Osteocyte (in vitro differentiated cells): ENCODE measurements around the gene PNLIP. TPM values are rescaled to one million over a fixed set of nuclear protein-coding genes. Genes with fewer than 3 reads are reported as not detected.

Experiments used
- DNase-seq: peaks from one replicate; pipeline ENCODE4 v3.0.0; 2021; ENCODE audit warnings: mixed read lengths; ENCODE audit not compliant: unreplicated experiment; ENCODE audit errors: extremely low spot score
- H3K27ac Mint-ChIP-seq: one replicate; pipeline ENCODE4 v1.8.0; 2021; ENCODE audit warnings: mild to moderate bottlenecking, mixed read lengths; ENCODE audit not compliant: unreplicated experiment
- H3K27me3 Mint-ChIP-seq: one replicate; pipeline ENCODE4 v1.8.0; 2021; ENCODE audit warnings: mixed read lengths; ENCODE audit not compliant: unreplicated experiment
- H3K36me3 Mint-ChIP-seq: one replicate; pipeline ENCODE4 v1.8.0; 2021; ENCODE audit warnings: mixed read lengths; ENCODE audit not compliant: unreplicated experiment
- H3K4me1 Mint-ChIP-seq: one replicate; pipeline ENCODE4 v1.8.0; 2021; ENCODE audit warnings: mixed read lengths; ENCODE audit not compliant: unreplicated experiment
- H3K4me3 Mint-ChIP-seq: one replicate; pipeline ENCODE4 v1.8.0; 2021; ENCODE audit warnings: mild to moderate bottlenecking, moderate library complexity, mixed read lengths; ENCODE audit not compliant: unreplicated experiment
- H3K9me3 Mint-ChIP-seq: one replicate; pipeline ENCODE4 v1.8.0; 2021; ENCODE audit warnings: mixed read lengths; ENCODE audit not compliant: unreplicated experiment
- total RNA-seq: library from RNA; stranded (reverse); gene quantifications from 2 replicates; pipeline ENCODE4 v1.2.1, GENCODE V29; 2021
- TF ChIP-seq, protein P1 (sequence below): fragments of 200-600 bp; sonication (generic); IDR thresholded peaks from 2 replicates; pipeline ENCODE4 v1.5.0; 2021; ENCODE audit warnings: antibody characterized with exemption, mild to moderate bottlenecking, moderate library complexity

Gene PNLIP
- total RNA-seq, 1 donor from 2014 or later, result not detected

- TF ChIP-seq, protein P1, sequence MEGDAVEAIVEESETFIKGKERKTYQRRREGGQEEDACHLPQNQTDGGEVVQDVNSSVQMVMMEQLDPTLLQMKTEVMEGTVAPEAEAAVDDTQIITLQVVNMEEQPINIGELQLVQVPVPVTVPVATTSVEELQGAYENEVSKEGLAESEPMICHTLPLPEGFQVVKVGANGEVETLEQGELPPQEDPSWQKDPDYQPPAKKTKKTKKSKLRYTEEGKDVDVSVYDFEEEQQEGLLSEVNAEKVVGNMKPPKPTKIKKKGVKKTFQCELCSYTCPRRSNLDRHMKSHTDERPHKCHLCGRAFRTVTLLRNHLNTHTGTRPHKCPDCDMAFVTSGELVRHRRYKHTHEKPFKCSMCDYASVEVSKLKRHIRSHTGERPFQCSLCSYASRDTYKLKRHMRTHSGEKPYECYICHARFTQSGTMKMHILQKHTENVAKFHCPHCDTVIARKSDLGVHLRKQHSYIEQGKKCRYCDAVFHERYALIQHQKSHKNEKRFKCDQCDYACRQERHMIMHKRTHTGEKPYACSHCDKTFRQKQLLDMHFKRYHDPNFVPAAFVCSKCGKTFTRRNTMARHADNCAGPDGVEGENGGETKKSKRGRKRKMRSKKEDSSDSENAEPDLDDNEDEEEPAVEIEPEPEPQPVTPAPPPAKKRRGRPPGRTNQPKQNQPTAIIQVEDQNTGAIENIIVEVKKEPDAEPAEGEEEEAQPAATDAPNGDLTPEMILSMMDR, result no peak
- Mint-ChIP-seq H3K27ac (no peak overlapping the region), H3K27me3 (no peaks in the 10 kb centered on the region), H3K4me3 (no peak overlapping the region), H3K9me3 (no peaks in the 10 kb centered on the region), H3K36me3 (no peaks in the 10 kb centered on the region), H3K4me1 (no peaks in the 10 kb centered on the region)
- no peak for DNase-seq
Observed at GRCh38 chr10:116607336-116607735, 61.6 kb downstream of the PNLIP start.

DNA sequence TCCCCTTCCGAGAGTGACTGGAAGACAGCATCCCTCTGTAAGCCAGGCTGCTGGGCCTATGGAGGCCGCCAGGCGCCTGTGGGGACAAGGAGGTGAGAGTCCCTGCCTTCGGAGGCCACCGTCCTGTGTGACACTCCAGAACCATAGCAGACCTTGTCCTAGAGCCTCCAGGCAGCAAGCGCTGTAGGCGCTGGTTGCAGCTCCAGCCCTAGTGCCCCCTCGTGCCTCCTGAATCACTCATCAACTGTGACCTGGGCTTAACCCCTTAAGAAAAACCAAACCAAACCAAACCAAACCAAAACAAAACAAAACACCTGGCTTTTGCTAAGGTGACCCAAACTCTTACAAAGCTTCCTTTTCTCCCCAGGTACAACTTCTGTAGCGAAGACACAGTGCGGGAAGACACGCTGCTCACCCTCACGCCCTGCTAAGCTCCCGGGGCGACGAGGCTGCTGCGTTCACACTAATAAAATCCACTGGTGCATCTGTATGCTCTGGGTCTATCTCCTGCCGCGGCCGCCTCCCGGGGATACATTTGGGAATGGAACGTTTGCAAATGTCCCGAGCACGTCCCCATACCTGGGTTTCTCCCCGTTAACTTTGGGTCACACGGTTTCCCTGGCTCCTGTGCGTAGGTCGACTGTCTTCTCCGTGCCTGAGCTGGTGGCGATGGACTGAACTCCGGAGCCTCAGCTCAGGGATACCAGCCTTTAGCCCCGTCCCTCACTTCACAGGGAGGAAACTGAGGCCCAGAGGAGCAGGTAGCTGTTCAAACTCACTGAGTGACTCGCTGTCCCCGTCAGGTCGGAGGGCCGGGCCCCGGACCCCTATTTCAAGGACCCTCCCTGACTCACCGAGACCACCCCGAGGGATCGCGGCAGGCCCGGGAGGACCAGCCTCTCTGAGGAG, 63.2 kb downstream of the PNLIP start:
- TF ChIP-seq, protein P1, result no peak
- Mint-ChIP-seq H3K27ac (no peak overlapping the region), H3K9me3 (no peaks in the 10 kb centered on the region), H3K4me1 (no peaks in the 10 kb centered on the region), H3K36me3 (no peaks in the 10 kb centered on the region), H3K27me3 (no peaks in the 10 kb centered on the region), H3K4me3 (no peak overlapping the region)
- DNase-seq, result no peak

DNA sequence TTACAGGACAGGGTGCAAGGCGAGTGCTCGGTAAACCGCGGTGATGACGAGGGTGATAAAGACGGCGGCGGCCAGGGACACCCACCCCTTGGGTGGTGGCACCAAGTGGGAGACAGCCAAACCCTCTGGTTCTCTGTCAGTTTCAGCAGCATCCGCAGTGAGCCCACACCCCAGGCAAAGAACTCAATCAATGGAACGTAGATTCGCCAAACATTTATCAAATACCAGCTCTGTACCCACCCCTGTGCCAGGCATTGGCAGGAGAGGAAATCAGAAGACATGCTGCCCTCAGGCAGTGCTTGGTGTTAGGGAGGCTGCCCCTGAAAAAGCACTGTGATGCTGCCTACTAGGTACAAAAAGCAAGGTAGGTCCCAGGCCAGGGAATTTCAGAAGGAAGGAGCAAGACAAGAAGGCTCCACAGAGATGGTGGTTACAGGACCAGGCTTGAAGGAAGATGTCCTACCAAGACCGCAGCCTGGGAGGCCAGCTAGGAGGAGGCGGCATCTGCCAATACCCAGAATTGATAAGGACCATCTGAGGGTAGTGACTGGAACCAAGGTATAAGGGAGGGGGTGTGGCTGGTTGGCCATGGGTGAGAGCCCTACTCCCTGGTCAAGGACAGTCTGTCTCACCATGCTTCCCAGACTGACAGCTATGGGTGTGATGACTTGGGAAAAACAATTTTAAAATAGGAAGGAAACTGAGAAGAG, 64.9 kb downstream of the PNLIP start:
- Mint-ChIP-seq H3K27ac (no peak overlapping the region), H3K4me3 (no peak overlapping the region), H3K27me3 (no peaks in the 10 kb centered on the region), H3K4me1 (no peaks in the 10 kb centered on the region), H3K36me3 (no peaks in the 10 kb centered on the region), H3K9me3 (peaks cover 5% of the 10 kb centered on the region)
- no peak for DNase-seq
- TF ChIP-seq, protein P1, result no peak

DNA sequence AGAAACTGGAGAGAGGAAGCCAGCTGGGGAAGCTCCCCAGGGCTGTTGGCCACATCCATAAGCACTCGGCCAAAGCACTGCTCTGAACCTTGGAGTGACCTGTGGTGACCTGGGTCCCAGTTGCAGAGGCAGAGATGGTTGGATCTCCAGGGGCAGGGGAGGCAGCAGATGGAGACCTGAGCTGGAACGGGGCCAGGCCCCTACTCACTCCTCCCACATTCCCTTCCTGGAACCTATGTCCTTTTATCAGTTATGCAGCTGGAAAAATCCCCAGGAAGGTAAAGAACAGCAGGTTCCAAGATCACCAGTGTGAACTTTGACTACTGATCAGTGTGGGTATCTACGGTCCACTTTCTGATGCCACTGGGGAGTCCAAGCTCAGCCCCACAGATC, 65.4 kb downstream of the PNLIP start:
- H3K4me3 Mint-ChIP-seq, result no peak overlapping the region
- H3K9me3 Mint-ChIP-seq, result peaks cover 5% of the 10 kb centered on the region
- H3K27me3 Mint-ChIP-seq, result no peaks in the 10 kb centered on the region
- no peak for DNase-seq
- TF ChIP-seq, protein P1, result no peak
- no peak overlapping the region for H3K27ac Mint-ChIP-seq
- no peaks in the 10 kb centered on the region for H3K36me3 Mint-ChIP-seq
- H3K4me1 Mint-ChIP-seq, result no peaks in the 10 kb centered on the region
